HepG2 (cell line): Measurements from ENCODE around the gene WFDC12.

Experiments
- CTCF ChIP-seq: sonication (generic); formaldehyde crosslinking; IDR thresholded peaks from 2 replicates; pipeline ENCODE4 v1.5.0; 2020; ENCODE audit warnings: mild to moderate bottlenecking, missing genetic modification reagents, moderate library complexity
- E2F5 ChIP-seq: sonication (generic); formaldehyde crosslinking; conservative IDR thresholded peaks from 2 replicates; pipeline ENCODE4 v1.4.0; 2020; ENCODE audit warnings: missing genetic modification reagents
- EP300 ChIP-seq, 3 experiments: sonication (generic) in 1 of 3; formaldehyde crosslinking in 1 of 3; IDR thresholded peaks; 2 replicates each; pipeline versions ENCODE4 v1.5.1 to v1.6.1; 2011 to 2020; ENCODE audit warnings: low read depth in 2 of 3, low read length in 2 of 3, borderline replicate concordance in 1 of 3, improper control_type of control experiment in 1 of 3, mild to moderate bottlenecking in 1 of 3, missing genetic modification reagents in 1 of 3, moderate library complexity in 1 of 3
- EZH2 ChIP-seq: conservative IDR thresholded peaks from 2 replicates; pipeline ENCODE4 v1.6.1; 2012; ENCODE audit warnings: mild to moderate bottlenecking, low read depth, low read length, moderate library complexity
- HINFP ChIP-seq: sonication (generic); formaldehyde crosslinking; IDR thresholded peaks from 2 replicates; pipeline ENCODE4 v1.4.0; 2020; ENCODE audit warnings: low read depth, mild to moderate bottlenecking, missing genetic modification reagents
- MEF2D ChIP-seq: sonication (generic); formaldehyde crosslinking; IDR thresholded peaks from 2 replicates; pipeline ENCODE4 v1.5.1; 2020; ENCODE audit warnings: mild to moderate bottlenecking, missing genetic modification reagents
- POLR2A ChIP-seq, 2 experiments: IDR thresholded peaks; 2 replicates each; pipeline ENCODE4 v1.6.1; 2011; ENCODE audit warnings: low read depth in 2 of 2, low read length in 2 of 2, mild to moderate bottlenecking in 1 of 2, moderate library complexity in 1 of 2; ENCODE audit not compliant: insufficient read depth in 1 of 2
- SIN3A ChIP-seq: IDR thresholded peaks from 2 replicates; pipeline ENCODE4 v1.6.1; 2011; ENCODE audit warnings: low read depth, mild to moderate bottlenecking, control low read depth, low read length, borderline replicate concordance
- SNRNP70 ChIP-seq: fragments of 200-400 bp; formaldehyde crosslinking; IDR thresholded peaks from 2 replicates; pipeline ENCODE4 v1.6.1; 2017; ENCODE audit warnings: mild to moderate bottlenecking, low read depth, low read length, moderate library complexity
- TAF1 ChIP-seq: sonication (generic); formaldehyde crosslinking; IDR thresholded peaks from 2 replicates; pipeline ENCODE4 v1.4.0; 2020; ENCODE audit warnings: missing genetic modification reagents
- ZNF160 ChIP-seq: sonication (generic); formaldehyde crosslinking; IDR thresholded peaks from 2 replicates; pipeline ENCODE4 v1.8.0; 2022; ENCODE audit warnings: mild to moderate bottlenecking, inconsistent platforms, missing genetic modification reagents

GRCh38 chr20:45082468-45082867 is 41.8 kb downstream of the WFDC12 start:
- TF ChIP-seq POLR2A (IDR thresholded peaks at IDR 0.05; ENCODE audit: insufficient read depth in 1 of 2, low read depth in 2 of 2, low read length in 2 of 2) (no peak), CTCF (CRISPR knock-in tag) (no peak), SIN3A (no peak), EP300 (IDR thresholded peaks at IDR 0.05; ENCODE audit: low read depth in 2 of 2, low read length in 2 of 2) (no peak), EP300 (CRISPR knock-in tag; IDR thresholded peaks at IDR 0.05; ENCODE audit: borderline replicate concordance) (no peak), E2F5 (CRISPR knock-in tag) (no peak), HINFP (no peak), MEF2D (CRISPR knock-in tag) (no peak), SNRNP70 (no peak), EZH2 (no peak), TAF1 (CRISPR knock-in tag) (no peak), ZNF160 (no peak)
